Measurements from ENCODE around the gene FAAH.

DNA sequence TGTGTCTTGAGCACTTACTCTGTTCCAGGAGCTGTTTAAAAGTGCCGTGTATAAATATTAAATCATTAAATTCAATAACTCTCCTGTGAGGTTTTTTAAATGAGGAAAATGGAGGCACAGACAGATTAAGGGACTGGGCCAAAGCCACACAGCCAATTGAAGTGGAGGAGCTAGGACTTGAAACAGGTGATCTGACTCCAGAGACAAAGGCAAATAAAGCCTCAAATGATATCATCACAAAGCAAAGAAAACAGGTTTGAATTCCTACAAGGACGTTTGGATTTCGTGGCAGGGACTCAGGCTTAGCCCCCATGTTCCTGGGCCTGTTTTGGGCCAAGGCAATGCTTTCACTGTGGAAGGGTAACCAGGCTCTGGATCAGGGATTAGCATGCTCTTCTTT lies 50.3 kb downstream of the FAAH start:
- TF ChIP-seq FOXM1 (IDR thresholded peaks at IDR 0.05; ENCODE audit: borderline replicate concordance) (no peak), SUZ12 (IDR thresholded peaks at IDR 0.05) (no peak), FOXK2 (IDR thresholded peaks at IDR 0.05) (no peak), BHLHE40 (IDR thresholded peaks at IDR 0.05; ENCODE audit: borderline replicate concordance) (no peak), NFRKB (IDR thresholded peaks at IDR 0.05) (no peak)
